ENCODE measurements around the gene ITGA4.

DNA sequence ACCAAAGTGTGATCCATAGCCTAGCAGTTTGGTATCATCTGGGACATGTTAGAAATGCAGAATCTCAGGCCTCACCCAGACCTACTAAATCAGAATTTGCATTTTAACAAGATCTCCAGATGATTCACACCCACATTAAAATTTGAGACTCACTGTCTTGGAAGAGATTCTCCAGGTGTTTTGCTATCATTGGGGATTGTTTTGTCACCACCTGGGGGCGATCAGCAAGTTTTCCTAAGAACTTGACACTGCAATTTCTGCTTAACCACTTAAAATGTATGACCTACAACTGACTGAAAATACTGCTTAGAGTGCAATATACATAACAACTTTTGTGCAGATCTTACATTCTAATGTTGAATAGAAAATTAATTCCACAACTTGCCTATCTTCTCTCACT is 18.9 kb upstream of the ITGA4 start:
- TF ChIP-seq SIN3A (IDR thresholded peaks at IDR 0.05; ENCODE audit: borderline replicate concordance, insufficient read depth, low read length) (no peak), POLR2AphosphoS5 (IDR thresholded peaks at IDR 0.05; ENCODE audit: low read depth, low read length) (no peak), TAF1 (IDR thresholded peaks at IDR 0.05; ENCODE audit: borderline replicate concordance, insufficient read depth, low read length) (no peak), FOXP2 (optimal IDR thresholded peaks at IDR 0.05; ENCODE audit: borderline replicate concordance, extremely low read depth, extremely low read length, insufficient read depth) (no peak)
- TF ChIP-seq, protein P1, sequence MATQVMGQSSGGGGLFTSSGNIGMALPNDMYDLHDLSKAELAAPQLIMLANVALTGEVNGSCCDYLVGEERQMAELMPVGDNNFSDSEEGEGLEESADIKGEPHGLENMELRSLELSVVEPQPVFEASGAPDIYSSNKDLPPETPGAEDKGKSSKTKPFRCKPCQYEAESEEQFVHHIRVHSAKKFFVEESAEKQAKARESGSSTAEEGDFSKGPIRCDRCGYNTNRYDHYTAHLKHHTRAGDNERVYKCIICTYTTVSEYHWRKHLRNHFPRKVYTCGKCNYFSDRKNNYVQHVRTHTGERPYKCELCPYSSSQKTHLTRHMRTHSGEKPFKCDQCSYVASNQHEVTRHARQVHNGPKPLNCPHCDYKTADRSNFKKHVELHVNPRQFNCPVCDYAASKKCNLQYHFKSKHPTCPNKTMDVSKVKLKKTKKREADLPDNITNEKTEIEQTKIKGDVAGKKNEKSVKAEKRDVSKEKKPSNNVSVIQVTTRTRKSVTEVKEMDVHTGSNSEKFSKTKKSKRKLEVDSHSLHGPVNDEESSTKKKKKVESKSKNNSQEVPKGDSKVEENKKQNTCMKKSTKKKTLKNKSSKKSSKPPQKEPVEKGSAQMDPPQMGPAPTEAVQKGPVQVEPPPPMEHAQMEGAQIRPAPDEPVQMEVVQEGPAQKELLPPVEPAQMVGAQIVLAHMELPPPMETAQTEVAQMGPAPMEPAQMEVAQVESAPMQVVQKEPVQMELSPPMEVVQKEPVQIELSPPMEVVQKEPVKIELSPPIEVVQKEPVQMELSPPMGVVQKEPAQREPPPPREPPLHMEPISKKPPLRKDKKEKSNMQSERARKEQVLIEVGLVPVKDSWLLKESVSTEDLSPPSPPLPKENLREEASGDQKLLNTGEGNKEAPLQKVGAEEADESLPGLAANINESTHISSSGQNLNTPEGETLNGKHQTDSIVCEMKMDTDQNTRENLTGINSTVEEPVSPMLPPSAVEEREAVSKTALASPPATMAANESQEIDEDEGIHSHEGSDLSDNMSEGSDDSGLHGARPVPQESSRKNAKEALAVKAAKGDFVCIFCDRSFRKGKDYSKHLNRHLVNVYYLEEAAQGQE (IDR thresholded peaks at IDR 0.05; ENCODE audit: insufficient read depth in 1 of 2, low read depth in 2 of 2, low read length in 2 of 2): no peak
